Right lobe of liver (tissue), 4 donors: Measurements from ENCODE around the gene TIMP1.

ENCODE experiments used
- CTCF ChIP-seq, 4 donors: fragments of 200-600 bp in 3 of 4; fragments of 450-650 bp in 1 of 4; IDR thresholded peaks; one replicate each; pipeline versions ENCODE4 v1.5.1 to v1.8.0; 2016 to 2022; ENCODE audit warnings: antibody characterized with exemption in 4 of 4, mild to moderate bottlenecking in 2 of 4
- POLR2A ChIP-seq: fragments of 450-650 bp; IDR thresholded peaks from one replicate; pipeline ENCODE4 v1.6.1; 2017; ENCODE audit warnings: antibody characterized with exemption, mild to moderate bottlenecking
- donor health status: DM: no; HTN: no; CAD: no.
- donor health status: DM: no; HTN: no; CAD: no.
- donor health status: DM: no; HTN: yes; CAD: no.

GRCh38 chrX:47590984-47591383 is 8.7 kb downstream of the TIMP1 start:
- TF ChIP-seq POLR2A (no peak), CTCF (IDR thresholded peaks at IDR 0.05) (no peak)
